Activated effector memory CD4-positive, alpha-beta T cell treated with anti-CD3 and anti-CD28 coated beads, Interleukin-2, amount 50 U/mL, for 16 hours (primary cell): ENCODE data around the gene NAPA.

ENCODE experiments used
- DNase-seq: peaks from one replicate; pipeline ENCODE4 v3.0.0-alpha.2; 2020

The NAPA gene

GRCh38 chr19:47514869-47515588 lies at the start of gene NAPA:
TSS of gene NAPA (minus strand) at chr19:47515063. CDS start at chr19:47514940, 123 bp downstream.
- DNase-seq: peak; percentile 100

GRCh38 chr19:47564081-47564480 lies 49.2 kb upstream of the NAPA start:
- no peak for DNase-seq

DNA sequence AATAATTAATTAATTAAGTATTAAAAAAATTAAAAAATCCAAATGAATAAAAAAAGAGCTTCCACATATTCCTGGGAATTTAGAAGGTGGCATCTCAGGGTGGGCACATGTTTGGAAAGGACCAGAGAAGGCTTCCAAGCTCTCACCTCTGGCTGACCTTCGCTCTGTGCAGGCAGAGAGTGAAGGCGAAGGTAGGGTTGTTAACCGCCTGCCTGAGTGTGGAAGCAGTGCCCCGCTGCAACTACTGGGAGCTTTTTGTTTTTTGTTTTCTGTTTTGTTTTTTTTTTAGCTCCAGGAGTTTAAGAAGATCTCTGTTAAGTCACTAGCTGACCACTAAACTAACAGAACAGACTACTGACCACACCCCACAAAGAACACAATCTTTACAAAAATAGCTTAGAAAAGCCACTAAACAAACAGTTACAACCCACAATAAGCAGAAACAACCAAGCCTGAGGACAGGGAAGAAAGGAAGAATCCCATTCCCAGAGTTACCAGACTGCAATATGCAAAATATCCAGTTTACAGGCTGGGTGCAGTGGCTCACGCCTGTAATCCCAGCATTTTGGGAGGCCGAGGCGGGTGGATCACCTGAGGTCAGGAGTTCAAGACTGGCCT lies 46.7 kb upstream of the NAPA start:
- no peak for DNase-seq

- DNase-seq: no peak
These were observed 46.1 kb upstream of the NAPA start for GRCh38 chr19:47560999-47561398.

DNA sequence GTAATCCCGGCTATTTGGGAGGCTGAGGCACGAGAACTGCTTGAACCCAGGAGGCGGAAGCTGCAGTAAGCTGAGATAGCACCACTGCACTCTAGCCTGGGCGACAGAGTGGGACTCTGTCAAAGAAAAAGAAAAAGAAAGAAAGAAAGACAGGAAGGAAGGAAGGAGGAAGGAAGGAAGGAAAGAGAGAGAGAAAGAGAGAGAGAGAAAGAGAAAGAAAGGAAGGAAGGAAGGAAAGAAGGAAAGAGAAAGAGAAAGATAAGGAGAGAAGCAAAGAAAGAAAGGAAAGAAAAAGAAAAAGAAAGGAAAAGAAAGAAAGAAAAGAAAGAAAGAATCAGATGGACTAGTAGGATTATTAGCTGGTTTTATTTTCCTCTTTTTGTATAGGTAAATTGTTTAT lies 35.3 kb upstream of the NAPA start:
- DNase-seq: no peak

GRCh38 chr19:47549261-47549862 lies 34.5 kb upstream of the NAPA start:
- DNase-seq: no peak

- DNase-seq: no peak
These were observed 32.3 kb upstream of the NAPA start for GRCh38 chr19:47547199-47547598.

DNA sequence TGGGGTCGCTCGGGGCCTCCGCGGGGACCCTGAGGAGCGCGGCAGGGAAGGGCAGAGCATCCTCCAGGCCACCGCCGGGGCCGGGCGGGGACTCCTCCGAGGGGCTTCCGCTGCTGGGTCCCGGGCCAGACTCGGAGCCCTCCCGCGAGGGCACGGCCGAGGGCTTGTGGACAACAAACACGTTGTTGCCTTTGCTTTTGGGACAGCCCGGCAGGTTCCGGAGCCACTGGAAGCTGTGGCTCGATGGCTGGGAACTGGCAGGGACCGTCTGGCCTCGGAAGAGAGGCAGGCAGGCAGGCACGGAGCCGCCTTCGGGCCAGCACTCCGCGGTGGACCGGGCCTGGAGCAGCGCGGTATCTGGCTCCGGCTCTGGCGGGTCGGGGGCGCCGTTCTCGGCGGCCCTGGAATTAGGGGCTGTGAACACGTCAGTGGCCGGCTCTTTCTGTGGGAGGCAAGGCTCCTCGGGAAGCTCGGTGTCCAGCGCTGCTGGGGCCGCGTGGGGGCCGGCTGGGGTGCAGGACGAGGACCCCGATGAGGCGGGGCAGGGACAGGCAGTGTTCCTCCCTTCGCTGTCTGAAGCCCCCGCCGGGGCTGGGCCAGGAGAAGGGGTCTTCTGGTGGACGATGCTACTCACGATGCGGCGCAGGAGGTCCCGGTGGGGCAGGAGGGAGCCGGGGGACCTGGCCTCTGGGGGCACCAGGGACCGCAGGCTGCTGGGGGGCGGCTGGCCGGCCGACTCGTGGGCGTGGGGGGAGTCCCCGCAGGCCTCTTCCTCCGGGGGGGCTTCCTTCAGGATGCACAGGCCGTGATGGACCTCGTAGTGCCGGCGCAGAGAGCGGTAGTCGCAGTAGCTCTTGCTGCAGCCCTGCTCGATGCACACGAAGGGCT lies 30.4 kb upstream of the NAPA start:
- no peak for DNase-seq

- no peak for DNase-seq
These were observed 29.6 kb upstream of the NAPA start for GRCh38 chr19:47544476-47544875.

DNA sequence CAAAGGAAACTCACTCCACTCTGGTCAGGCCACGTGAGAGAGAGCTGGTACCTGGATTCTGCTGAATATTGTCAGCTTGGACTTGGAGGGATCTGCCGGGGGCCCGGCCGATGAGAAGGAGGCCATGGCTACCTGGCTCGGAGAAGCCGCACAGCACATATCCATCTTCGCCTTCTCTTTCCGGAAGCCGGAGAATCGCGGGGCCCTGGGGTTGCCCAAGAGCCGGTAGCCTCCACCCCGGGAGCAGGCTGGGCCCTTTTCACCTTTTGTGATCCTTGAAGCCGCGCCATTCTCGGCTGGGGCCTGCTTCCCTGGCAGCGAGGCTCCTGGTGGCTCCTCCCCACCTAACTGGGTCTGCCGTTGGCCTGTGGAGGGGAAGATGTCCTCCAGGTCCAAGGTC lies 29.2 kb upstream of the NAPA start:
- DNase-seq: no peak

DNA sequence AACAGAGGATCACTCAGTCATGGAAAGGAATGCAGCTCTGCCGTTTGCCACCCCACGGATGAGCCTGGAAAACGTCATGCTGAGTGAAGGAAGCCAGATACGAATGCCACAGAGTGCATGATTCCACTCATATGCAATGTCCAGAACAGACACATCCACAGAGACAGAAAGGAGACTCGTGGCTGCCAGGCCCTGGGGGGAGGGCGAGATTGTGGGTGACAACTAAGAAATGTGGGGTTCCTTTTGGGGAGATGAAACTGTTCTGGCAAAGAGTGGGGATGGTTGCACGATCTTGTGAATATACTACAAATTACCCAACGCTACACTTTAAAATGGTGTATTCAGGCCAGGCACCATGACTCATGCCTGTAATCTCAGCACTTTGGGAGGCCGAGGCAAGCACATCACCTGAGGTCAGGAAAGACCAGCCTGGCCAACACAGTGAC lies 27.2 kb upstream of the NAPA start:
- no peak for DNase-seq

- DNase-seq: no peak
These were observed 26.7 kb upstream of the NAPA start for GRCh38 chr19:47541518-47541917.

DNA sequence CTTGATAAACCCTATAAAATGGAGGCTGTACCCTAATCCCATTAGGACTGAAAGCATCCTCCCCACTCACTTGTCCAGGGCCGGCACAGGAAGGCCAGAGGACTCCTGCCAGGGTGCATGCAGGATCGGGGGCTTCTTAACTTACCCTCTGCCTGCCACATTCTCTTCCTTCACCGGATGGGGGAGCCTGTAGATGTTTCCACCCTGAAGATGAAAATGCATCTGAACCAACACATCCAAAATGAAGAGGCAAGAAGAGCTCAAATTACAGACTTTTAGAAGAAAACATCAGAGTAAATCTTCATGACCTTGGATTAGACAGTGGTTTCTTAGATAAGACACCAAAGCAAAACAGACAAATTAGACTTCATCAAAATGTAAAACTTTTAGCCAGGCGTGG lies 25.9 kb upstream of the NAPA start:
- DNase-seq: no peak

- DNase-seq: no peak
These were observed 25.0 kb upstream of the NAPA start for GRCh38 chr19:47539747-47540311.

DNA sequence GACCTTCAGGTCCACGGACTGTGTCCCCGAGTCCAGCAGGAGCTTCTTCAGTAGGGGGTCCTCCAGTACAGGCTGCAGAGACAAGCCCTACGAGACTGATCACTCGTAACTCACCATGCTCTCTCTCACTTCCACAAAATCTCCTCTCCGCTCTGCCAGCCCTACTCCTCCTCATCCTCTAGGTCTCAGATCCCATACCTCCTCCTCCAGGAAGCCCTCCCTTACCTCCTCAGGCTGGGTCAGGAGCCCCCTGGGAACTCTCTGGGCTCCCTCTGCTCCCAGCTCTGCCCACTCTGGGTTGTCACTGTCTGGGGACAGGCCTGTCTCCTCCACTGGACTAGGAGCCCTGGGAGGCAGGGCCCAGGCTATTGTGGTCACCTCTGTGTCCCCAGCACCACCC lies 23.9 kb upstream of the NAPA start:
- no peak for DNase-seq

- no peak for DNase-seq
These were observed 22.6 kb upstream of the NAPA start for GRCh38 chr19:47537493-47537892.

DNA sequence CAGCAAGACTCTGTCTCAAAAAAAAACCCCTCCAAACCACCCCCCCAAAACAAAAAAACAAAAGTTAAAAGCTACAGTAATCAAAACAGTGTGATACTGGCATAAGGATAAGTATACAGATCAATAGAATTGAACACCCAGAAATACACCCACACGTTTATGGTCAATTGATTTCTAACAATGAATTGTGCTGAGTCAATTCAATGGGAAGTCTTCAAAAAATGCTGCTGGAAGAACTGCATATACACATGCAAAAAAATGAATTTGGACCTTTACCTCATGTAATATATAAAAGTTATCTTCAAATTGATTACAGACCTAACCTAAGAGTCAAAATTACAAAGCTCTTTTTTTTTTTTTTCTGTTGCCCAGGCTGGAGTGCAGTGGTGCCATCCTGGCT lies 19.8 kb upstream of the NAPA start:
- DNase-seq: no peak

GRCh38 chr19:47531640-47532387 lies 17.0 kb upstream of the NAPA start:
- DNase-seq: no peak

DNA sequence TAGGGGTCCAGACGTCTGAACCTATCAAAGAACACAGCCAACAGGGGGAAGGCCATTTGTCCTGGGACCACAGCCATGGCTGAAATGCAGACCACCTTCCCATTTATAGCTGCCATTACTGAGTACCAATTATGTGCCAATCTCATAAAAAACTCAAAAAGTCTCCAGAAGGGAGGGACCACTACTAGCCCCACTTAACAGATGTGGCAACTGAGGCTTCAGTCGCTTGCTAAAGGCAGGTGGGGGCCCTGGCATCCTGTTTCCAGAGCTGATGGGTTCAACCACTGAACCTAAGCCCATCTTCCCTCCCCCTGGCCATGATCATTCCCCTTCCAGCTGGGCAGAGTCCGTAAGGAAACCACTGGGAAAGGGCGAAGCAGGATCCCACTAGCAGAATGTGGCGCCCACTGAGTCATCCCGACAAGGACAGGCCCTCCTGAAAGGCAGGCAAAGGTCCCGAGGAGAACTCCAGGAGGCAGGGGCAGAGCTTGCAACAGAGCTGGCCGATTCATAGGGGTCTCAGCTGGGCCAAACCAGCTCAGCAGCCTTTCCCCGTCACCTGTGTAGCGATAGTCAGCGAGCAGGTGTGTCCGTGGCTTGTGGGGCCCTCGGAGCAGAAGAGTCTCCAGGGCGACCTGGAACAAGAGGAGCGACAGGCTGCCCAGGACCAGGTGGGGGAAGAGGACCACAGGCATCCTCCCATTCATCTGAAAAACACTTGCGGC lies 14.3 kb upstream of the NAPA start:
- no peak for DNase-seq

- DNase-seq: no peak
These were observed 11.9 kb upstream of the NAPA start for GRCh38 chr19:47526798-47527197.

- no peak for DNase-seq
These were observed 8.6 kb upstream of the NAPA start for GRCh38 chr19:47523473-47523872.
